Measurements from ENCODE around the gene TAOK1. TPM values are rescaled to one million over a fixed set of nuclear protein-coding genes. Genes with fewer than 3 reads are reported as not detected.

Gene TAOK1
- total RNA-seq, 4 donors from 2014 or later, result 27.5 to 92.4 (median 43.6) TPM

- H3K4me1 ChIP-seq, result peaks cover 31 to 45% (median 41%) of the 10 kb centered on the region in 4 donors
- whole genome bisulfite sequencing, 2 donors (ENCODE audit: low coverage in 1 of 2), result 14% methylated on average over 29 of the region's 64 CpGs; no CpG with 5 or more reads in 1 of the 2 donors
Observed at GRCh38 chr17:29593591-29594518, 203.7 kb downstream of the TAOK1 start.

GRCh38 chr17:29594519-29595090 is 204.4 kb downstream of the TAOK1 start:
- WGBS, 2 donors (ENCODE audit: low coverage in 1 of 2), result 90% methylated on average over 11 of the region's 11 CpGs; no CpG with 5 or more reads in 1 of the 2 donors
- Histone ChIP-seq H3K4me3 (peak overlapping the region in 1 of 4 donors; percentile 72), H3K27ac (no peak overlapping the region), H3K36me3 (no peaks in the 10 kb centered on the region), H3K27me3 (no peaks in the 10 kb centered on the region), H3K4me1 (peaks cover 31 to 45% (median 41%) of the 10 kb centered on the region in 4 donors), H3K9me3 (no peaks in the 10 kb centered on the region)
- intact Hi-C loops (cut with DNase I; ENCODE audit: low total_unique reads), result no loop called here
- DNase-seq, result peak; percentile 7
- in situ Hi-C loops (cut with MboI; ENCODE audit: low pct_ligation_motif_present in 1 of 4, low pct_unique_long_range_greater_than_20kb in 1 of 4, low sequenced_read_pairs in 3 of 4), result no loop called here
- no peak for TF ChIP-seq EP300 (IDR thresholded peaks at IDR 0.05; ENCODE audit: low read depth)
- no peak for TF ChIP-seq CTCF (IDR thresholded peaks at IDR 0.05)
- no peak for TF ChIP-seq POLR2AphosphoS5 (IDR thresholded peaks at IDR 0.05)
- no peak for TF ChIP-seq POLR2A (IDR thresholded peaks at IDR 0.05)

More at GRCh38 chr17:29593591-29594518, 203.7 kb downstream of the TAOK1 start:
- peak; percentile 23 for DNase-seq
- TF ChIP-seq POLR2AphosphoS5 (IDR thresholded peaks at IDR 0.05) (no peak), POLR2A (IDR thresholded peaks at IDR 0.05) (no peak), EP300 (IDR thresholded peaks at IDR 0.05; ENCODE audit: low read depth) (no peak), CTCF (IDR thresholded peaks at IDR 0.05) (peak in 1 of 5 experiments; percentile 23)
- Histone ChIP-seq H3K27ac (peak overlapping the region in 3 of 4 donors; percentile 3 to 39 (median 17)), H3K36me3 (no peaks in the 10 kb centered on the region), H3K4me3 (peak overlapping the region; percentile 28 to 72 (median 62)), H3K27me3 (no peaks in the 10 kb centered on the region), H3K9me3 (no peaks in the 10 kb centered on the region)
- intact Hi-C loops (cut with DNase I; ENCODE audit: low total_unique reads), result no loop called here
- in situ Hi-C loops (cut with MboI; ENCODE audit: low pct_ligation_motif_present in 1 of 4, low pct_unique_long_range_greater_than_20kb in 1 of 4, low sequenced_read_pairs in 3 of 4), result no loop called here

GRCh38 chr17:29595107-29595942 is 205.2 kb downstream of the TAOK1 start:
- H3K27me3 ChIP-seq, result no peaks in the 10 kb centered on the region
- no peak overlapping the region for H3K4me3 ChIP-seq
- no peak overlapping the region for H3K27ac ChIP-seq
- intact Hi-C loops (cut with DNase I; ENCODE audit: low total_unique reads), result no loop called here
- no peak for TF ChIP-seq EP300 (IDR thresholded peaks at IDR 0.05; ENCODE audit: low read depth)
- no peak for TF ChIP-seq CTCF (IDR thresholded peaks at IDR 0.05)
- TF ChIP-seq POLR2AphosphoS5 (IDR thresholded peaks at IDR 0.05), result no peak
- no peak for TF ChIP-seq POLR2A (IDR thresholded peaks at IDR 0.05)
- in situ Hi-C loops (cut with MboI; ENCODE audit: low pct_ligation_motif_present in 1 of 4, low pct_unique_long_range_greater_than_20kb in 1 of 4, low sequenced_read_pairs in 3 of 4), result no loop called here
- 82% methylated on average over 7 of the region's 7 CpGs; no CpG with 5 or more reads in 1 of the 2 donors for WGBS, 2 donors (ENCODE audit: low coverage in 1 of 2)
- H3K4me1 ChIP-seq, result peaks cover 25 to 38% (median 34%) of the 10 kb centered on the region in 4 donors
- H3K9me3 ChIP-seq, result no peaks in the 10 kb centered on the region
- no peaks in the 10 kb centered on the region for H3K36me3 ChIP-seq
- no peak for DNase-seq
